Smooth muscle cell of the brain vasculature (primary cell): ENCODE results near the gene NEURL4.
"Not testable (repeated sequence)": the region's sequence is repeated elsewhere in the genome, so short reads cannot be mapped to it uniquely, and the experiment has no call there.

ENCODE experiments used
- DNase-seq: peaks from one replicate; pipeline ENCODE4 v3.0.0-alpha.2; 2012; ENCODE audit warnings: low read depth, low spot score

NEURL4 gene

GRCh38 chr17:7328840-7329373, at the start of gene NEURL4:
TSS of gene NEURL4 (minus strand) at chr17:7329335. CDS start at chr17:7329312, 23 bp downstream.
- DNase-seq = no peak

DNA sequence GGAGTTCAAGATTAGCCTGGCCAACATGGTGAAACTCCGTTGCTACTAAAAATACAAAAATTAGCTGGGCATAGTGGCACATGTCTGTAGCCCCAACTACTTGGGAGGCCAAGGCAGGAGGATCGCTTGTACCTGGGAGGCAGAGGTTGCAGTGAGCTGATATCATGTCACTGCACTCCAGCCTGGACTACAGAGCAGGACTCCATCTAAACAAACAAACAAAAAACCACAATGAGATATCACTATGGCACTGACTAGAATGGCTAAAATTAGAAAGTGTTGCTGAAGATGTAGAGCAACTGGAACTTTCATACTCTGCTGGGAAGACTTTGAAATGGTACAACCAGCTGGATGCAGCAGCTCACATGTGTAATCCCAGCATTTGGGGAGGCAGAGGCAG, 45.2 kb upstream of the NEURL4 start:
- DNase-seq = no peak

DNA sequence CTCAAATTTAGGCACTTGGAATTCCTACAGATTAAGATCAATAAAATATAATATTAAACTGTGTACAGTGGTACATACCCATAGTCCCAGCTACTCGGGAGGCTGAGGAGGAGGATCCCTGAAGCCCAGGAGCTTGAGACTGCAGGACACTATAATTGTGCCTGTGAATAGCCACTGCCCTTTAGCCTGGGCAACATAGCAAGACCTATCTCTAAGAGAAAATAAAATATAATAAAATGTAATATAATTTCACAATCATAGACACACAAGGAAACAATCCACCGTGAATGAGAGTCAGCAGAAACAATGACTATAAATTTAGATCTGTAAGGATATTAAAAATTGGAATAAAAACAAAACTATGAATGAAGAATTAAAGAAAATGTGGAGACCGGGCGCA, 41.7 kb upstream of the NEURL4 start:
- DNase-seq = no peak

DNA sequence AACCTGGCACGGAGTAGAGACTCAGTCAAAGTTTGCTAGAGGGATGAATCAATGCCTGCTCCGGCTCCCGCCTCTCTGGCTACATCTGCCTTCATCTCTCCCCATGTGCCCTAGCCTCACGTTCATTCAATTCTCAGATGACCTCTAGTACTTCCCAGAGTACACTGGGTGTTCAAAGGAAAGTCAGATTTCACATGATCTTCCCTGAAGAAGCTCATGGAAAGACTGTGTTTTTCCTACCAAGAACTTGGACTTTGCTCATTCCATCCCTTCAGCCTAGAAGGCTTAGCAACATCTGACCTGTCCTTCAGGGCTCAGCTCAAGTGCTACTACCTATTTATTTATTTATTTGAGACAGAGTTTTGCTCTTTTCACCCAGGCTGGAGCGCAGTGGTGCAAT, 40.7 kb upstream of the NEURL4 start:
- no peak for DNase-seq

DNA sequence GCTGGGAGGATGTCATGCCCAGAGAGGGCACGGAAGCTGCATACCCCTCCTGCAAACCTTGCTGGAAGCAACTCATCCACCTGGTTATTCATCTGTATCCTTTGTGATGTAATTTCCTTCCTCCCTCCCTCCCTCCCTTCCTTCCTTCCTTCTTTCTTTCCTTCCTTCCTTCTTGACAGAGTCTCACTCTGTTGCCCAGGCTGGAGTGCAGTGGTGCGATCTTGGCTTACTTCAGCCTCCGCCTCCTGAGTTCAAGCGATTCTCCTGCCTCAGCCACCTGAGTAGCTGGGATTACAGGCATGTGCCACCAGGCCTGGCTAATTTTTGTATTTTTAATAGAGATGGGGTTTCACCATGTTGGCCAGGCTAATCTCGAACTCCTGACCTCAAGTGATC, 39.5 kb upstream of the NEURL4 start:
- DNase-seq = not testable (repeated sequence)

DNA sequence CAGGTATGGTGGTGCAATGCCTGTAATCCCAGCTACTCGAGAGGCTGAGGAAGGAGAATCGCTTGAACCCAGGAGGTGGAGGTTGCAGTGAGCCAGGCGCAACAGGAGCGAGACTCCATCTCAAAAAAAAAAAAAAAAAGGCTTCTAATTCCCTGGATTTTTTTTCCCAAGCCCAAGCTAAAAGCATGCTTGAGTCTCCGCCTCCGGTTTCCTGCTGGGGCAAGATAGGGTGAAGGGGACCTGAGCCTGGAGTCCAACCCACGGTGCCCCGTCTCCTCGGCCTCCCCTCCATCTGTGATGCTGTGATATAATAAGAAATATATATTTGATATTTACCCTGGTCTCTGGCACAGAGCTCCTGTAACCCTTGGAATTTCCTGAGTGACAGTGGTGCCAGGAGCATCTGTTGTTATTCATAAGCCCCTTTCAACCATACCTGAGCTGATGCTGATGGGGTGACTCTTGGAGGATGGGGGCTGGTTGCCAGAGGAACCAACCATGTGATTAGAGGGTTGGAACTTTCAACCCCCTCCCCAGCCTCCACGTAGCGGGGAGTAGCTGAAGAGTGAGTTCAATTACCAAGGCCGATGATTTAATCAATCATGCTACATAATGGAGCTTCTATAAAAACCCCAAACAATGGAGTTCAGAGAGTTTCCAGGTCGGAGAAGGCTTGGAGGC, 38.9 kb upstream of the NEURL4 start:
- DNase-seq = no peak

- no peak for DNase-seq
Observed at GRCh38 chr17:7367083-7367482, 37.9 kb upstream of the NEURL4 start.

GRCh38 chr17:7365963-7366362, 36.8 kb upstream of the NEURL4 start:
- not testable (repeated sequence) for DNase-seq

- DNase-seq = no peak
Observed at GRCh38 chr17:7363311-7363710, 34.2 kb upstream of the NEURL4 start.

GRCh38 chr17:7361906-7362305, 32.8 kb upstream of the NEURL4 start:
- DNase-seq = no peak

DNA sequence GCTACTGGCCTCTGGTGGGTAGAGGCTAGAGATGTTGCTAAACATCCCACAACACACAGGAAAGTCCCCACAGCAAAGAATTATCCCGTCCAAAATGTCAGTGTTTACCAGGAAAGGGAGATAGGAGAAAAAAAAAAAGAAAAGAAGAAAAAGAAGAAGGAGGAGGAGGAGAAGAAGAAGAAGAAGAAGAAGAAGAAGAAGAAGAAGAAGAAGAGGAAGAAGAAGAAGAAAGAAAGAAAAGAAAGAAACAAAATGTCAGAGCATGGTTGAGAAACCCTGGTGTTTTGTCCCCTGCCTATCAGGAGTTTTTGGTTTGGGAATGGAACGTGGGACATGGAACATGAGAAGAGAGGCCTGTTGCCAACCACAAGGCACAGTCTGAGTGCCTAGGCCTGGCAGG, 28.2 kb upstream of the NEURL4 start:
- no peak for DNase-seq

DNA sequence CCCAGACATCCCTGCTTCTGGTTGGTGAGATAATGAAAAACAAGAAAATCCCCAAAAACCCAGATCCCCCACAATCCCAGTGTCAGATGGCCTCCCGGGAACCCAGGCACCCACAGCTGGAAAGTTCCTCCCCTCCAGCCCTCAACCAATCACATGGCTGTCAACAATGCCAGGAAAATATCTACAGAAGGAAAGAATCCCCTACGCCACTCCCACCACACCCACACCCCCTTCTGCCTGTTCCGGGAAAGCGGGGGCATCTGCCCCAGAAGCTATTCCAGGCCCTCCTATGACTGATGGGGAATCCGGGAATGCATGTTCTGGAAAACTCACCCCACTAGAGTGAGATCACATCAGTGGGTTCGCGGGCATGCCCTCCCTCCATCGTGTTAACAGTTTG, 27.6 kb upstream of the NEURL4 start:
- no peak for DNase-seq

DNA sequence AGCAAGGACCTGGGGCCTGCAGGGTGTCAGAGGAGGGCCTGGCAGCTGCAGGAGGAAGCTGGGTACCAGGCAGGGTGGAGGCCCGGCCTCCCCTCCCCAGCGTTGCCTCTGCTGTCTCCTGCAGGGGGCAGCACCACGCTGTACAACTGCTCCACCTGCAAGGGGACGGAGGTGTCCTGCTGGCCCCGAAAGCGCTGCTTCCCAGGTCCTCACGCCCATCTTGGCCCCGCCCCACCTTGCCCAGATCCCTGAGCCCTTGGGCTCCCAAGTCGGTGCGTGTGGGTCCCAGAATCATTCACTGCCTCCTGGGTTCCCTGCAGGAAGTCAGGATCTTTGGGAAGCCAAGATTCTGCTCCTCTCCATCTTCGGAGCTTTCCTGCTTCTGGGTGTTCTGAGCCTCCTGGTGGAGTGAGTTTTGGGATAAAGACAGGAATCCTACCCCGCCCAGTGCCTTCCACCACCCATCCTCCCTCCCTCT, 27.0 kb upstream of the NEURL4 start:
- DNase-seq = no peak

DNA sequence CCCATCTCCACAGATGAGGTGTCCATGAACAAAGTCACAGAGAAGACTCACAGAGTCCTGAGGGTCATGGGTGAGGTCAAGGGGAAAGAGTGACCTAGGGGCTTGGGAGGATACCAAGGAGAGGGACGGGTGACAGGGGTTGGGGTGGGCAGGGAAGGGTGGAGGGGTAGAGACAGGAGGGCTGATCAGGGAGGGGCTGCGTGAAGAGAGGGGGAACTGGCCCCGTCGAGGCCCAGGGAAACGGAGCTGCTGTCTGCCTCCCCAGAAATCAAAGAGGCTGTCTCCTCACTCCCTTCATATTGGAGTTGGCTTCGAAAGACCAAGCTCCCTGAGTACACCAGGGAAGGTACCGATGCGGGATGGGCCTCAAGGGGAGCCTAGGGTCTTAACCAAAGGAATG, 26.4 kb upstream of the NEURL4 start:
- DNase-seq = no peak

DNA sequence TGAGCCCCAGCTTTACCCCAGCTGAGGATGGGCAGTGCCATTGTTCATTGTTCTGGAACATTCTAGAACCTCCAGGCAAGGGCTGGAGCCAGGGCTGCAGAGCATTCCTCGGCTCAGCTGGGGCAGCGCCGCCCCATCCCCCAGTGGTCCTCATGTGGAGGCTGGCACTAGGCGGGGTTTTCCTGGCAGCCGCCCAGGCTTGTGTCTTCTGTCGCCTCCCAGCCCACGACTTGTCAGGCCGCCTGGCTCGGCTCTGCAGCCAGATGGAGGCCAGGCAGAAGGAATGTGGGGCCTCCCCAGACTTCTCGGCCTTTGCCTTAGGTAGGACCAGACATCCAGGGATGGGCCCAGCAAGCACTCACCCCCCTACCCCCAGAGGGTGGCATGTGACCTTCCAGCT, 25.9 kb upstream of the NEURL4 start, which contains the start of gene TMEM95:
Gene TMEM95, plus strand, starts transcription at position 104 of the 400 bp plus-strand sequence. Its CDS starts 49 bp downstream, at position 153.
- DNase-seq = no peak

DNA sequence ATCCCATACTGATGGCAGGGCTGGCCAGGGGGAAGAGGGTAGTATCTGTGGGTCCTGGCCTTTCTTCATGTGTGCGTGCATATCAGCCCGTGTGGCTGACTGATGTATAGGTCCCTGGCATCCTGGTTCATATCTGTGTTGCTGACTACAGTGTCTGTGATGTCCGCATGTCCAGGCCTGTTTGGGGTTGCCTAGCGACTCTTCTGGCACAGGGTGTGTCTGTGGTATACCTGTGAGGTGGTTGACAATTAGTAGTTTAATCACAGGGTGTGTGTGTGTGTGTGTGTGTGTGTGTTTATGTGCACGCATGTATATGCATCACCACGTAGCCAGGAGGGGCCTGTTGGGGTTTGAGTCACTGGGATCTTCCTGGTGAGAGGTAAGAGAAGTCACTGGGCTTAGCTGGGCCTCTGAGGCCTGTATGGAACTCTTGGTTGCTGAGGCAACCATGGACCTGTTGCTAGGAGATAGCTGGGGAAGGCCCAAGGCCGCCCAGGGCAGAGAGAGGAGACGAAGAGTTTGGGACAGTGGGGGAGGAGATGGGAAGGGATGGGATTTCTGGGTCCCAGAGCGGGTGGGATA, 25.2 kb upstream of the NEURL4 start:
- no peak for DNase-seq

DNA sequence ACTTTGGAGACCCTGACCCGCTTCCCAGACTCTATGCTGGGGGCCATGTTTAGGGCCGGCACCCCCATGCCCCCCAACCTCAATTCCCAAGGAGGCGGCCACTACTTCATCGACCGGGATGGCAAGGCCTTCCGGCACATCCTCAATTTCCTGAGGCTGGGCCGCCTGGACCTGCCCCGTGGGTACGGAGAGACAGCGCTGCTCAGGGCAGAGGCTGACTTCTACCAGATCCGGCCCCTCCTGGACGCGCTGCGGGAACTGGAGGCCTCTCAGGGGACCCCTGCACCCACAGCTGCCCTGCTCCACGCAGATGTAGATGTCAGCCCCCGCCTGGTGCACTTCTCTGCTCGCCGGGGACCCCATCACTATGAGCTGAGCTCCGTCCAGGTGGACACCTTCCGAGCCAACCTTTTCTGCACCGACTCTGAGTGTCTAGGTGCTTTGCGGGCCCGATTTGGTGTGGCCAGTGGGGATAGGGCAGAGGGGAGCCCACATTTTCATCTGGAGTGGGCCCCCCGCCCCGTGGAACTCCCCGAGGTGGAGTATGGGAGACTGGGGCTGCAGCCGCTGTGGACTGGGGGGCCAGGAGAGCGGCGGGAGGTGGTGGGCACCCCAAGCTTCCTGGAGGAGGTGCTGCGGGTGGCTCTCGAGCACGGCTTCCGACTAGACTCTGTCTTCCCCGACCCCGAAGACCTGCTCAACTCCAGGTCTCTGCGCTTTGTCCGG, 23.9 kb upstream of the NEURL4 start:
- no peak for DNase-seq

GRCh38 chr17:7352503-7352889, 23.4 kb upstream of the NEURL4 start:
- no peak for DNase-seq

GRCh38 chr17:7351665-7352502, 22.7 kb upstream of the NEURL4 start, which contains the start of gene KCTD11:
TSS of gene KCTD11 (plus strand) at chr17:7352162.
- peak; percentile 37 for DNase-seq

DNA sequence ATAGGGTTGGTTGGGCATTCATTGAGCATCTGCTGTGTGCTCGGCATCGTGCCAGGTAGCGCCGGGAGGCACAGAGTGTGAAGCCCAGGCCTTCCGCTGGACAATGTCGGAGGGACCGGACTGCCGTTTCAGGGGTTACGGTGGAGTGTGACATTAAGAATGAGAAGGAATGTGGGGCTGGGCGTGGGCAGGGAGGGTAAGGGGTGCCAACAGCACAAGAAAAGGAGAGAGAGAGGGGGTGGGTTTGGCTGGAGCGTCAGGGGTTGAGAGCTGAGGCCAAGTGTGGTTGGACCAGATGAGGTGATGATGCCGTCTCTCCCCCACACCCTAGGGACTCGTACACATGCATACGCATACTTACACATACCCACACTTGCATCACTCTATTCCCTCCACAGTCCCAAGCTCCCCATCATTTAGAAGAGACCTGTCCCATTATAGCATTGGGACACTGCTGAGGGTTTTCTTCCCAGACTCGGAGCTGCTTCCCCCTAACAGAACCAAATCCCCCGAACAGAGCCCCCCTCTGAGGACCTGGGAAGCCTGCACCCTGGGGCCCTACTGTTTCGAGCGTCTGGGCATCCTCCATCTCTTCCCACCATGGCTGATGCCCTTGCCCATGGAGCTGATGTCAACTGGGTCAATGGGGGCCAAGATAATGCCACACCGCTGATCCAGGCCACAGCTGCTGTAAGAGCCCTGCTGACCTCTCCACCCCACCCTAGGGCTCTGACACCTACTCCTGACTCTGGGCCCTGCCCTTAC, 19.5 kb upstream of the NEURL4 start:
- no peak for DNase-seq
